Keratinocyte (primary cell): ENCODE measurements around the gene PSD. TPM values are rescaled to one million over a fixed set of nuclear protein-coding genes. Genes with fewer than 3 reads are reported as not detected.

Experiments used
- DNase-seq: peaks from one replicate; pipeline ENCODE4 v3.0.0-alpha.2; 2011; ENCODE audit warnings: low read depth, missing footprints, low spot score
- FAIRE-seq: peaks from 2 replicates; lab custom pipeline; 2011; peaks lifted over from hg19 to GRCh38; lab: Jason Lieb, UNC
- H2AFZ ChIP-seq: 2 replicates; pipeline ENCODE4 v1.6.0; 2012; ENCODE audit warnings: low read length, control low read depth, inconsistent platforms; ENCODE audit not compliant: control insufficient read depth
- H3K27ac ChIP-seq: 2 replicates; pipeline ENCODE4 v1.5.1; 2011; ENCODE audit warnings: low read length; ENCODE audit not compliant: control insufficient read depth, insufficient read depth
- H3K27me3 ChIP-seq: 3 replicates; pipeline ENCODE4 v1.6.0; 2011; ENCODE audit warnings: low read length; ENCODE audit not compliant: control insufficient read depth, insufficient read depth; ENCODE audit errors: extremely low read depth
- H3K36me3 ChIP-seq, 2 experiments: 2 replicates in 1 of 2; 3 replicates in 1 of 2; pipeline ENCODE4 v1.5.1; 2011; ENCODE audit warnings: low read length in 2 of 2, mild to moderate bottlenecking in 1 of 2; ENCODE audit not compliant: control insufficient read depth in 2 of 2, insufficient read depth in 2 of 2; ENCODE audit errors: extremely low read depth in 1 of 2
- H3K4me1 ChIP-seq: 3 replicates; pipeline ENCODE4 v1.5.1; 2011; ENCODE audit warnings: low read length; ENCODE audit not compliant: control insufficient read depth, insufficient read depth; ENCODE audit errors: extremely low read depth
- H3K4me2 ChIP-seq: 3 replicates; pipeline ENCODE4 v1.6.0; 2011; ENCODE audit warnings: low read depth, low read length; ENCODE audit not compliant: control insufficient read depth, insufficient read depth; ENCODE audit errors: extremely low read depth
- H3K4me3 ChIP-seq, 3 experiments: fragments of 200-600 bp in 1 of 3; sonication (generic) in 1 of 3; 2 replicates in 2 of 3; 3 replicates in 1 of 3; pipeline ENCODE4 v1.5.1; 2011 to 2016; ENCODE audit warnings: low read length in 3 of 3, mild to moderate bottlenecking in 3 of 3, control low read depth in 2 of 3, inconsistent platforms in 1 of 3, low read depth in 1 of 3, mixed read lengths in 1 of 3, mixed run types in 1 of 3, moderate library complexity in 1 of 3; ENCODE audit not compliant: control insufficient read depth in 2 of 3, insufficient read depth in 2 of 3; ENCODE audit errors: extremely low read depth in 1 of 3
- H3K79me2 ChIP-seq: 2 replicates; pipeline ENCODE4 v1.6.0; 2012; ENCODE audit warnings: low read length; ENCODE audit not compliant: control insufficient read depth, insufficient read depth
- H3K9ac ChIP-seq: 3 replicates; pipeline ENCODE4 v1.6.0; 2011; ENCODE audit warnings: low read length; ENCODE audit not compliant: control insufficient read depth, insufficient read depth; ENCODE audit errors: extremely low read depth
- H3K9me1 ChIP-seq: 3 replicates; pipeline ENCODE4 v1.6.0; 2011; ENCODE audit warnings: low read length; ENCODE audit not compliant: control insufficient read depth, insufficient read depth; ENCODE audit errors: extremely low read depth
- H3K9me3 ChIP-seq: 2 replicates; pipeline ENCODE4 v1.5.1; 2012; ENCODE audit warnings: low read depth, low read length; ENCODE audit not compliant: control insufficient read depth
- H4K20me1 ChIP-seq: 3 replicates; pipeline ENCODE4 v1.6.0; 2011; ENCODE audit warnings: low read length; ENCODE audit not compliant: control insufficient read depth, insufficient read depth; ENCODE audit errors: extremely low read depth
- EZH2 ChIP-seq: IDR thresholded peaks from one replicate; pipeline ENCODE4 v1.6.1; 2012; ENCODE audit warnings: inconsistent platforms, mild to moderate bottlenecking, low read length, moderate library complexity
- dilution Hi-C: fragments of 300-500 bp; cut with MboI; formaldehyde crosslinking; loops from one replicate; pipeline ENCODE4 v1.7.0; 2020; ENCODE audit warnings: low sequenced_read_pairs; ENCODE audit not compliant: extremely low pct_ligation_motif_present
- polyA plus RNA-seq, 5 experiments: library from polyadenylated mRNA; depleted of rRNA in 3 of 5; stranded (reverse) in 3 of 5; stranded (forward) in 1 of 5; unstranded in 1 of 5; fragments of >200 nt; gene quantifications; 1 replicate in 1 of 5; 2 replicates in 3 of 5; 3 replicates in 1 of 5; pipeline versions ENCODE4 v1.2.1 to v1.2.3, GENCODE V29; 2011 to 2012; ENCODE audit warnings: missing spikeins in 2 of 5, low read depth in 1 of 5, low replicate concordance in 1 of 5
- TF ChIP-seq, protein P1 (sequence below), 3 experiments: IDR thresholded peaks in 1 of 3; conservative IDR thresholded peaks in 1 of 3; optimal IDR thresholded peaks in 1 of 3; 2 replicates in 2 of 3; 3 replicates in 1 of 3; pipeline versions ENCODE3 to v1.5.1; 2011; ENCODE audit warnings: low read length in 3 of 3, mild to moderate bottlenecking in 3 of 3, moderate library complexity in 2 of 3, control low read depth in 1 of 3, inconsistent platforms in 1 of 3; ENCODE audit not compliant: insufficient read depth in 2 of 3; ENCODE audit errors: extremely low read depth in 1 of 3

Gene PSD
- polyA plus RNA-seq, 1 donor (not counting 4 experiments of a cell fraction or from before 2014, with no cell fraction given), result 0.10 TPM

- peak overlapping the region; percentile 87 for H3K9ac ChIP-seq
- no peaks in the 10 kb centered on the region for H3K9me3 ChIP-seq
- peak overlapping the region; percentile 69 for H3K4me2 ChIP-seq
- FAIRE-seq (no peak), DNase-seq (no peak)
- H2AFZ ChIP-seq, result peak overlapping the region; percentile 67
- peaks cover 11% of the 10 kb centered on the region for H3K79me2 ChIP-seq
- peaks cover 12 to 13% of the 10 kb centered on the region in 2 experiments for H3K36me3 ChIP-seq
- no peaks in the 10 kb centered on the region for H3K27me3 ChIP-seq
- H3K4me1 ChIP-seq, result peaks cover 16% of the 10 kb centered on the region
- peak overlapping the region; percentile 83 for H3K27ac ChIP-seq
- H3K9me1 ChIP-seq, result no peaks in the 10 kb centered on the region
- TF ChIP-seq EZH2, result no peak
- TF ChIP-seq, protein P1, sequence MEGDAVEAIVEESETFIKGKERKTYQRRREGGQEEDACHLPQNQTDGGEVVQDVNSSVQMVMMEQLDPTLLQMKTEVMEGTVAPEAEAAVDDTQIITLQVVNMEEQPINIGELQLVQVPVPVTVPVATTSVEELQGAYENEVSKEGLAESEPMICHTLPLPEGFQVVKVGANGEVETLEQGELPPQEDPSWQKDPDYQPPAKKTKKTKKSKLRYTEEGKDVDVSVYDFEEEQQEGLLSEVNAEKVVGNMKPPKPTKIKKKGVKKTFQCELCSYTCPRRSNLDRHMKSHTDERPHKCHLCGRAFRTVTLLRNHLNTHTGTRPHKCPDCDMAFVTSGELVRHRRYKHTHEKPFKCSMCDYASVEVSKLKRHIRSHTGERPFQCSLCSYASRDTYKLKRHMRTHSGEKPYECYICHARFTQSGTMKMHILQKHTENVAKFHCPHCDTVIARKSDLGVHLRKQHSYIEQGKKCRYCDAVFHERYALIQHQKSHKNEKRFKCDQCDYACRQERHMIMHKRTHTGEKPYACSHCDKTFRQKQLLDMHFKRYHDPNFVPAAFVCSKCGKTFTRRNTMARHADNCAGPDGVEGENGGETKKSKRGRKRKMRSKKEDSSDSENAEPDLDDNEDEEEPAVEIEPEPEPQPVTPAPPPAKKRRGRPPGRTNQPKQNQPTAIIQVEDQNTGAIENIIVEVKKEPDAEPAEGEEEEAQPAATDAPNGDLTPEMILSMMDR (optimal IDR thresholded peaks at IDR 0.05 in 1 of 3, IDR thresholded peaks at IDR 0.05 in 1 of 3, conservative IDR thresholded peaks at IDR 0.05 in 1 of 3; ENCODE audit: extremely low read depth in 1 of 3, insufficient read depth in 2 of 3, low read length in 3 of 3), result peak in 2 of 3 experiments; percentile 78 to 98
- dilution Hi-C loops, result no loop called here
- H4K20me1 ChIP-seq, result no peaks in the 10 kb centered on the region
- peak overlapping the region; percentile 64 to 80 (median 71) for H3K4me3 ChIP-seq
Measured at GRCh38 chr10:102393411-102394078, 25.0 kb downstream of the PSD start.

DNA sequence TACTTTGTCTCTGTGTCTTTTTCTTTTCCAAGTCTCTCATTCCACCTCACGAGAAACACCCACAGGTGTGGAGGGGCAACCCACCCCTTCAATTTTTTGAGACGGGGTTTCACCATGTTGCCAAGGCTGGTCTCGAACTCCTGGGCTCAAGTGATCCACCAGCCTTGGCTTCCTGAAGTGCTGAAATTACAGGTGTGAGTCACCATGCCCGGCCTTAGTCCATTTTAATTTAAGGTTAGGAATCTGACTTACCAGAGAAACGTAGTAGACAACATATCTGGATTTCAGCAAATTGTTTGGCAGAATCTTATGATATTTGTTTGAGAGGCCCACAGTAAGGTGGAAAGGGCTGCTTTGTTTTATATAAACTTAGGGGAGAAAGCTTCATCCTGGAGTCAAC, 26.3 kb downstream of the PSD start:
- Histone ChIP-seq H2AFZ (no peak overlapping the region), H3K9ac (no peak overlapping the region), H3K36me3 (peaks cover under 1 to 3% of the 10 kb centered on the region in 2 experiments), H3K27ac (no peak overlapping the region), H3K9me3 (no peaks in the 10 kb centered on the region), H3K79me2 (peaks cover 11% of the 10 kb centered on the region), H3K4me1 (peaks cover 16% of the 10 kb centered on the region), H4K20me1 (no peaks in the 10 kb centered on the region), H3K4me2 (no peak overlapping the region), H3K4me3 (no peak overlapping the region), H3K27me3 (no peaks in the 10 kb centered on the region), H3K9me1 (no peaks in the 10 kb centered on the region)
- no peak for TF ChIP-seq EZH2
- TF ChIP-seq, protein P1 (optimal IDR thresholded peaks at IDR 0.05 in 1 of 3, IDR thresholded peaks at IDR 0.05 in 1 of 3, conservative IDR thresholded peaks at IDR 0.05 in 1 of 3; ENCODE audit: extremely low read depth in 1 of 3, insufficient read depth in 2 of 3, low read length in 3 of 3), result no peak
- FAIRE-seq, result no peak
- dilution Hi-C loops, result no loop called here
- DNase-seq, result no peak
